C4-2B (cell line): ENCODE results near the gene PLD5.

Source experiments
- H3K27ac ChIP-seq: fragments of 450-650 bp; 2 replicates; pipeline ENCODE4 v1.5.1; 2017
- CTCF ChIP-seq: fragments of 450-650 bp; conservative IDR thresholded peaks from 2 replicates; pipeline ENCODE4 v1.5.1; 2017; ENCODE audit warnings: mild to moderate bottlenecking
- ZFX ChIP-seq: fragments of 450-650 bp; IDR thresholded peaks from 2 replicates; pipeline ENCODE4 v1.6.1; 2017

PLD5 gene

GRCh38 chr1:242425232-242425631 is 99.3 kb downstream of the PLD5 start:
- TF ChIP-seq ZFX (no peak), CTCF (peak; percentile 65)

DNA sequence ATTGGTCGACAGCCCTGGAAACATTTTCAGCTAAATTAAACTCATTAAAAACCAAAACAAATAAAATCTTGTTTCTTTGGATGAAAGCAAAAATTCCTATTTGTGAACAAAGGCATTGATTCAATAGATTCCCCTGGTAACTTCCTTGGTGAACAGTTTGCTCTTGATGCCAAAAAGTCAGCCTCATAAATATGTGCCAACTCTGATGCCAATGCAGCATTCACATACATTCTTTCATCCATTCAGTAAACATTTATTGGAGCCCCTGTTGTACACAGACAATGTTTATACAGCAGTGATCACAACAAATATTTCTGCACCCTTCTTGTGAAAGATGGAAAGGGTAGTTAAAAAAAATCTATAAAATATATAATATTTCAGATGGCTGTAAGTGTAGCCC is 107.8 kb downstream of the PLD5 start:
- no peak overlapping the region for H3K27ac ChIP-seq
- TF ChIP-seq ZFX (no peak), CTCF (no peak)

More at GRCh38 chr1:242425232-242425631, 99.3 kb downstream of the PLD5 start:
- H3K27ac ChIP-seq = no peak overlapping the region

- no peak overlapping the region for H3K27ac ChIP-seq
- no peak for TF ChIP-seq CTCF
- no peak for TF ChIP-seq ZFX
Measured at GRCh38 chr1:242412921-242413320, 111.6 kb downstream of the PLD5 start.

GRCh38 chr1:242411901-242412300 is 112.6 kb downstream of the PLD5 start:
- H3K27ac ChIP-seq = no peak overlapping the region
- TF ChIP-seq ZFX (no peak), CTCF (no peak)

DNA sequence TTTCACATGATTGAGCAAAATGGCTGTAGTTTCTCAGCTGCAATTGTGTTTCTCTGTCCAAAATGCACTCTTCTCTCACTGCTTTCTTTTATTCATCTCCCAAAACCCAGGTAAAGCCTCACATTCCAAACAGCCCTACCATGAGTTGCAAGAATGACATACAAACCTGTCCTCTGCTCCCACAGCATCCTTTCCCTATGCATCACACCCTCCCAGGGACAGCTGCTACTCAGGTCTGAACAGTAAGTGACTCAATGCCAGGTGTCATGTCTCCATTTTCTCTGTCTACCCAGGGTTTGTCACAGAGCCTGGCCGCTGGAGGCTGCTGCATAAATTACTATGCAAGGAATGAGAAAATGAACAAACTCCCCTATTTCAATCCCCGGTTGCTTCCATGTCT is 118.5 kb downstream of the PLD5 start:
- no peak overlapping the region for H3K27ac ChIP-seq
- TF ChIP-seq ZFX (no peak), CTCF (no peak)

GRCh38 chr1:242404296-242404695 is 120.2 kb downstream of the PLD5 start:
- H3K27ac ChIP-seq = no peak overlapping the region
- TF ChIP-seq ZFX (no peak), CTCF (no peak)

DNA sequence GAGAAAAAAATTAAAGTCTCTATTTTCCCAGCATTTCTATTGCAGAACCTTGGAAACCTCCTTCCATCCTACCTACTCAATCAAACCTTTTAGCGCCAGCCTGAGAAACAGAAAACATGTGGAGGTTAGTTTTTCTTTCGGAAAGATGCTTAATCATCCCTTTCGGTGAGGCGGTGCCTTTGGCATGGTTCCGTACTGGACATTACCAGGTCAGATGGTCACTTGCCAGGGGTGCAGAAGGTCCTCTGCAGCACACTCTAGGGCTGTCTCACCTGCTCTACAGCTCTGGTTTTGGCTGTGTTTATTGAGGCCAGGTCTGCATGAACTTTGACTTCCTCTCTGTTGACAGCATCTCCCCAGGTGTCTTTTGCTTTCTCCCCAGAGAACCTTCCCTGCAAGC is 121.5 kb downstream of the PLD5 start:
- no peak overlapping the region for H3K27ac ChIP-seq
- TF ChIP-seq ZFX (no peak), CTCF (no peak)
